A673 (cell line): ENCODE results near the gene DPH7.
"Not testable (repeated sequence)": the region's sequence is repeated elsewhere in the genome, so short reads cannot be mapped to it uniquely, and the experiment has no call there.

Source experiments
- EZH2 ChIP-seq: fragments of 200-600 bp; sonication (generic); IDR thresholded peaks from 2 replicates; pipeline ENCODE4 v1.6.1; 2017; ENCODE audit warnings: borderline replicate concordance, low read depth, mild to moderate bottlenecking, mixed read lengths, antibody characterized with exemption, low read length; ENCODE audit not compliant: poor library complexity, severe bottlenecking
- TF ChIP-seq, protein P1 (sequence below): fragments of 300-800, 200-600 bp; sonication (generic); conservative IDR thresholded peaks from 2 replicates; pipeline ENCODE4 v1.5.1; 2017; ENCODE audit warnings: low read depth, mild to moderate bottlenecking, antibody characterized with exemption, low read length, moderate library complexity, mixed read lengths

DNA sequence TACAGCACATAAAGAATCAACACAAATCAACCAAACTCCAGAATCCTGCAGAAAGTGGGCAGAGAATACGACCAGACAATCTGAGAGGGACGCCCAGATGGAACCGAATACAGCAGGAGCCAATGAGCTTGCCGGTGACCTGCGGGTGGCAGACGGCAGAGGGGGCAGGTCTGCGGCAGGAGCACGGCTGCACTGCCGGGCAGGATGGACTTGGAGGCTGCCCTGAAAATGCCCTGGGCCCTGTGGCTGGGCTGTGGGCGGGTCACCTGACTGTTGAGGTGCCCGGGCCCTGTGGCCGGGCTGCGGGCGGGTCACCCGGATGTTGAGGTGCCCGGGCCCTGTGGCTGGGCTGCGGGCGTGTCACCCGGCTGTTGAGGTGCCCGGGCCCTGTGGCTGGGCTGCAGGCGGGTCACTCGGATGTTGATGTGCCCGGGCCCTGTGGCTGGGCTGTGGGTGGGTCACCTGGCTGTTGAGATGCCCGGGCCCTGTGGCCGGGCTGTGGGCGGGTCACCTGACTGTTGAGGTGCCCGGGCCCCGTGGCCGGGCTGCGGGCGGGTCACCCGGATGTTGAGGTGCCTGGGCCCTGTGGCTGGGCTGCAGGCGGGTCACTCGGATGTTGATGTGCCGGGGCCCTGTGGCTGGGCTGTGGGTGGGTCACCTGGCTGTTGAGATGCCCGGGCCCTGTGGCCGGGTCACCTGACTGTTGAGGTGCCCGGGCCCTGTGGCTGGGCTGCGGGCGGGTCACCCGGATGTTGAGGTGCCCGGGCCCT lies 64.7 kb downstream of the DPH7 start:
- TF ChIP-seq EZH2: not testable (repeated sequence)
- TF ChIP-seq, protein P1, sequence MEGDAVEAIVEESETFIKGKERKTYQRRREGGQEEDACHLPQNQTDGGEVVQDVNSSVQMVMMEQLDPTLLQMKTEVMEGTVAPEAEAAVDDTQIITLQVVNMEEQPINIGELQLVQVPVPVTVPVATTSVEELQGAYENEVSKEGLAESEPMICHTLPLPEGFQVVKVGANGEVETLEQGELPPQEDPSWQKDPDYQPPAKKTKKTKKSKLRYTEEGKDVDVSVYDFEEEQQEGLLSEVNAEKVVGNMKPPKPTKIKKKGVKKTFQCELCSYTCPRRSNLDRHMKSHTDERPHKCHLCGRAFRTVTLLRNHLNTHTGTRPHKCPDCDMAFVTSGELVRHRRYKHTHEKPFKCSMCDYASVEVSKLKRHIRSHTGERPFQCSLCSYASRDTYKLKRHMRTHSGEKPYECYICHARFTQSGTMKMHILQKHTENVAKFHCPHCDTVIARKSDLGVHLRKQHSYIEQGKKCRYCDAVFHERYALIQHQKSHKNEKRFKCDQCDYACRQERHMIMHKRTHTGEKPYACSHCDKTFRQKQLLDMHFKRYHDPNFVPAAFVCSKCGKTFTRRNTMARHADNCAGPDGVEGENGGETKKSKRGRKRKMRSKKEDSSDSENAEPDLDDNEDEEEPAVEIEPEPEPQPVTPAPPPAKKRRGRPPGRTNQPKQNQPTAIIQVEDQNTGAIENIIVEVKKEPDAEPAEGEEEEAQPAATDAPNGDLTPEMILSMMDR: not testable (repeated sequence)
